ENCODE results near the gene RPS17.

The RPS17 gene

DNA sequence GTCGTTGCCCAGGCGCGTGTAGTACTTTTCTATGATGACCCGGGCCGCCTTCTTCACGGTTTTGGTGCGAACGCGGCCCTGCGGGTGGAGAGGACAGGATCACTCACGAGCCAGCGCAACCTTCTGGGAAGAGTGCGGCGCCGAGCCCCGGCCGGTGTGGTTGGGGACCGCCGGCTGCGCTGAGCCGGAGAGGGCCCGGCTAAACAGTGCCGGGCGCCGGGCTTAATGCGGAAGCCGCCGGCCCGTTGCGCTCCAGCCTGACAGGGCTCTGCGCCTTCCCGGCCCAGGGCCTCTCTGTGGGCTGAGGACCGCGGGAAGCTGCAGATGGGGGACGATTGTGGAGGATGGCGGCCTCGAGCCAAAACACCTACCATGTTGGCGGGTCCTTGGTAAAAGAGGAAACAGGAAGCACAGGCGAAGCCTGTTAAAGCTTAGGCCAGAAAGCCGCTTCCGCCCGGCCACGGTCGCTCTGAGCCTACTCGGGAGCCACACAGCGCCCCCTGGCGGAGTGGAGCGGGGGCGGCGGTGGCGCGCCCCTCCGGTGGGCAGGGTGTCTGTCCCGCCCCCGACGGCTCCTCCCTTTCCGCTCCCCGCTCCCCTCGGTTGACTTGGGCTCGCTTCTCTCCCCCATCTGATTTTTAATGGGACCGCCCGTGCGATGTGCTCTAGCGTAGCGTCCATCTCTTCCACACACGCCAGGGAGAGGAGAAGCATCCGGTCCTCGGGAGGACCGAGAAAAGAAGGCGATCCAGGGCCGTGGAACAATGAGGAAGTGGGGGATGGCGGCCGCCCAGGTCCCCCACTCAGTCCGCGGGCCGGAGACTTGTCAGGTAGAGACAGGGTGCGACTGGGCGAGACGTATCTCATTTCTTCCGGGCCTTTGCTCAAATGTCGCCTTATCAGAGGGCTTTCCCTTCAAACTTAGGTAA lies at the start of gene RPS17:
Gene RPS17 (minus strand): TSS at position 403 of the 929 bp plus-strand sequence. CDS start 29 bp downstream, at position 374.
- in situ Hi-C loops (cut with MboI; ENCODE audit: low sequenced_read_pairs): loop anchor here (25.0 kb wide), 3 partner anchors 297 to 1228 kb away; partner anchors contain the start of genes C15orf40 and STARD5

DNA sequence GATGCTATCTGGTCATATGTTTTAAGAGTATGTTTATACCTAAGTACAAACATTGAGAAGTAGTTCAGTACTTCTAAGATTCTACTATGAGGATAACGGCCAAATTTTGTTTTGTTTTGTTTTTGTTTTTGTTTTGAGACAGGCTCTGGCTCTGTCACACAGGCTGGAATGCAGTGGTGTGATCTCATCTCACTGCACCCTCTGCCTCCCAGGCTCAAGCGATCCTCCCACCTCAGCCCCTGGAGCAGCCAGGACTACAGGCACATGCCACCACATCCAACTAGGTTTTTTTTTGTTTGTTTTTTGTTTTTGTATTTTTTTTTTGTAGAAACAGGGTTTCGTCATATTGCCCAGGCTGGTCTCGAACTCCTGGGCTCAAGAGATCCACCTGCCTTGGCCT lies 47.5 kb upstream of the RPS17 start:
- in situ Hi-C loops (cut with MboI; ENCODE audit: low sequenced_read_pairs): no loop called here

DNA sequence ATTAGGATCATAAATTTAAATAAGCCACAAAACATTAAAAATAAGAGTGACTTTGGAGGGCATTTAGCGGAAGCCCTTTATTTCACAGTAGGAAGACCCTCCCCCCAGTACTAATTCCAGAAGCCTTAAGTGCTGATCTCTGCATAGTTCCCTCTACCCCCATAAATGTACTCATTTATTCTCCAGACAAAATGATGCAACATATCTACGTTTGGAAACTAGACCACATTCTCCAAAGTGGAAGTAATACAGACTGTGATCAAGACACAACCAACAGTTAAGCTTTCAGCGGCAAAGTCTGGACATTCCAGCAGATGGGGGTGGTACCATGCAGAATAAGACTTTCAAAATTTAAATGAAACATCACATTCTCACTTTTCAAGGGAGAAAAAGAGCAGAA lies 44.8 kb upstream of the RPS17 start:
- in situ Hi-C loops (cut with MboI; ENCODE audit: low sequenced_read_pairs): no loop called here

DNA sequence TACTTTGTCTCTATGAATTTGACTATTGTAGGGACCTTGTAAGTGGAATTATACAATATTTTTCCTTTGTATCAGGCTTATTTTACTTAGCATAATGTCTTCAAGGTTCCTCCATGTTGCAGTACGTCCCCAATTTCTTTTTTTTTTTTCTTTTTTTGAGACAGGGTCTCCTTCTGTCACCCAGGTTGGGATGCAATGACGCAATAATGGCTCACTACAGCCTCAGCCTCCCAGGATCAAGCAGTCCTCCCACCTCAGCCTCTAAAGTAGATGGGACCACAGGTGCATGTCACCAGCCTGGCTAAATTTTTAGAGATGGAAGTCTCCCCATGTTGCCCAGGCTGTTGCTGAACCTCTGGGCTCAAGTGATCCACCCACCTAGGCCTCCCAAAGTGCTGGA lies 40.5 kb upstream of the RPS17 start:
- in situ Hi-C loops (cut with MboI; ENCODE audit: low sequenced_read_pairs): no loop called here

DNA sequence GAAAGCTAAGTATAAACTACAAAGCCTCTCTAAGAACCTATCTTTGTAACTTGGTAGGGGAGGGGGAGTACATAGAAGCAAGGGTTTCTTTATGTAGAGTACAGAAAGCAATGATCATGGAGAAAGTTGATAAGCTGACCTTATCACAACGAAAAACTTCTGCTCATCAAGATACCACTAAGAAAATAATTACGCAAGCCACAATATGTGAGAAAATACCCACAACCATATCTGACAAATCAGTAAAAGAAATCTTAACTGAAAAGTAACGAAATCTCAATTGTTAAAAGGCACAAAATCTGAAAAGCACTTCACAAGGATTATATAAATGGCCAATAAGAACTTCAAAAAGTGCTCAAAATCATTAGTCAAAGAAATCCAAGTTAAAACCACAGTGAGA lies 35.1 kb upstream of the RPS17 start:
- in situ Hi-C loops (cut with MboI; ENCODE audit: low sequenced_read_pairs): no loop called here

DNA sequence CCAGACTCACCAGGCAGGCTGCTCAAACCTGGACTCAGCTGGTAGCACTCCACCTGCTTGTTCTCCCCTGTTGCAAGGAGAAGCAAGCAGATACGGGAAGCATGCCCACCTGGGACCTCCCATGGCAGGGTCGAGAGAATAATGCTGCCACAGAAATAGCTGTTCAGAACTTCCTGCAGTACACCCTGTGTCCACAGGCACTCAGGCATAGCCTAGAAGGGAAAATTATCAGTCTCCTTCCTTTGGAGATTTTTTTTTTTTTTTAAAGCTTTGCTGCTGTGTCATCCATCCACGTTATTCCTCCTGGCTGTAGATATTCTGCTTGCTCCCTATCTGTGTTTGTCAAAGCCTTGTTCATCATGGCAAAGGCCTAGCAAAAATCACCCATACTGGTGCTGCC lies 32.7 kb upstream of the RPS17 start:
- in situ Hi-C loops (cut with MboI; ENCODE audit: low sequenced_read_pairs): no loop called here

DNA sequence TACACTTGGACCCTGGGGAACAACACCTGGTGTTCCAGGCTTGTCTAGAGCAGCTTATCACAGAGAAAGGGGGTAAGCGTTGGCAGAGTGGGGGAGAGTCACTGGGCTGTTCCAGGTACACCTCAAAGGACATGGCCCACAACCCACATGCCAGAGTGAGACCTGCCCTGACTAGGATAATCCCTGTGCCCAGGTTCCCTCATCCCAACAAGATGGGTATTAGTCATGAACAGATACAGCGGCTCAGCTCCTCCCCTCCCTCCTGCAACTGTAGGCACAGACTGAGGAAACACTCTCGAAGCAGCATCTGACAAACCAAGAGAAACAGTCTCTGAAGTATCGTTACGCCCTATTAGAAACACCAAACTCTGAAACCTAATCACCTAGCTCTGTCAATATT lies 32.1 kb upstream of the RPS17 start:
- in situ Hi-C loops (cut with MboI; ENCODE audit: low sequenced_read_pairs): no loop called here

DNA sequence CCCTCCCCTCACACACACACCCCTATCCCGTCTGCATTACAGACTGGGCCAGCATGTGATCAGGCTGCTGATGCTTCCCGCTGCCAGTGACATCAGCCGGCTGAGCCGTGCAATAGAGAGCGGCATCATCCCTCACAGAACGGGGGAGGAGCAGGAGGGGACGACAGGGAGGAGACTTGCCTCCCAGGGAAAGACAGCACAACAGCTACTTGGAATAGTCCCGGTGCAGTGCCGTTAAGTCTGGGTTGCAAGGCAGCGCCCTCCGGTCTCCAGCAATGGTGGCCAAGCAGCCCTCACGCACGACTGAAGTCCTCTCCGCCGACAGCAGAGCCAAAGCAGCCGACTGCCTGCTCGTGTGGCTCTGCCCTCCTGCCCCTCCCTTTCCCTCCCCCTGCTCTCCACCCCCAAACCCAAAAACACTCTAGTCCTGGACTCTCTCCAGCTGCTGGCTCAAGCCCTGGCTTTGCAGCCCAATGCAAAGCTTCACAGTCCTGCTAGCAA lies 31.5 kb upstream of the RPS17 start:
- in situ Hi-C loops (cut with MboI; ENCODE audit: low sequenced_read_pairs): no loop called here

DNA sequence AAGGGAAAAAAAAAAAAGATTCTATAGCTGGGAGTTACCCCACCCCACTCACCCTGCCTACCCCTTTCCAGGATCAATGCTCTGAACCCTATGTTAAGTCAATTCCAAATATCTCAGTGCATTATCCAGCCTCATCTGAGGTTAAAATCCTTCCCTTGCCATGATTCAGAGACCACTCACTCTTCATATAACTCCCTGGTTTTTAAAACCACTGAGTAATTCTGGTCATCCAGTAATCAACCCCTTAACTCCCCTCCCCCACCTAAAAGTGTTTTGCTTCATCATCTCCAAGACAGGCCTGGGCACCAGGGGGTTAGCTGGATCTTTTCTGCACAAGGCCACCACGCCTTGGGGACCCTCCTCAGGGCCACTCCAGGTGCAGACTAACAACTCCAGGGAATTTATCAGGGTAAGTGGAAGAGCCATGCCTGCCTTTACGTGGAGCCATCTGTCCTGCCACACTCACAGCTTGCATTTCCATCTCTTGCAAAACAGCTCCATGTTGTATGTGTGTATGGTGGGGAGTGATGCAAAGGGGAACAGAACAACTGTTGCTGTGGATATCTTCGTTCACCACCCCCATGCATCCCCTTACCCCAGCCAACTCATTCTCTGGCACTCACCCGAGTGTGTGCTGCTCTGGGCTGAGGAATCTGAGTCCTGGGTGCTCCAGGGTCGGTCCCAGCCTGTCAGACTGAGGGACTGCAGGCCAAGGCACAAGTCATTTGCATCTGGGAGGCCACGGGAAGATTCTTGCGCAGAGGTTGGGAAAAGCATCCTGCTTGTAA lies 30.7 kb upstream of the RPS17 start:
- in situ Hi-C loops (cut with MboI; ENCODE audit: low sequenced_read_pairs): no loop called here

DNA sequence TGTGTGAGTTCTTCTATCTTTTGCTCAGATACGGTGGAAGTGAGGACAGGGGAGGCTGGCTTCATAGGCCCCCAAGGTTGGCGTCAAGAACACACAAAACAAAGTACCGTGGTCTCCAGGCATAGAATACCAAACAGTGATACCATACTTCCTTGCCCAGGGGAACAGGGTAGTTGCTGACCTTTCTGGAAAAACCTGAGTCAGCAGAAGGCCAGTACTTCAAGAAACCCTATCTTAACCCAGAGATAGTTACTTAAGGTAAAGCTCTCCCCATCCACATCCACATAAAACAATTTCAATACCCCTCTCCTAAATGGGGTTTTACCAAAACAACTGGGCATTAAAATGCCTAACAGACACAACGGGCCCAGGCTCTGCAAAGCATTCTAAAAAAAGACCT lies 29.6 kb upstream of the RPS17 start:
- in situ Hi-C loops (cut with MboI; ENCODE audit: low sequenced_read_pairs): no loop called here

DNA sequence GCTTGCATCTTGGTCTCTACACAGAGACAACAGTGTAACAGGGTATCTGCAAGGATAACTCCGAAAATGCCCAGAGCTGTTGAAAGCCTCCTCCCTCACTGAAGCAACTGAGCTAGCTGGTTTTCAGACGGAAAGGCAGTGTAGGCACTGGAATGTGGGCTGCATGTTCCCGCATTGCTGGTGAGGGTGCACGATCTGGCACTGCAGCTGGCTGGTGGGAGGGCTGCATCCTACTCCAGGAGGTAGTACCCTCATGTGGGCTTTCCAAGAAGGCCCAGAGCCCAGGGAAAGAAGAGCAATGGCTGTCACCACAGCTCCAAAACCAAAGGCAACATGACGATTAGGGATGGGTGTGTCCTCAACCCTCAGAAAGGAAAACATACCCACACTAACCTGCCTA lies 28.7 kb upstream of the RPS17 start:
- in situ Hi-C loops (cut with MboI; ENCODE audit: low sequenced_read_pairs): no loop called here

DNA sequence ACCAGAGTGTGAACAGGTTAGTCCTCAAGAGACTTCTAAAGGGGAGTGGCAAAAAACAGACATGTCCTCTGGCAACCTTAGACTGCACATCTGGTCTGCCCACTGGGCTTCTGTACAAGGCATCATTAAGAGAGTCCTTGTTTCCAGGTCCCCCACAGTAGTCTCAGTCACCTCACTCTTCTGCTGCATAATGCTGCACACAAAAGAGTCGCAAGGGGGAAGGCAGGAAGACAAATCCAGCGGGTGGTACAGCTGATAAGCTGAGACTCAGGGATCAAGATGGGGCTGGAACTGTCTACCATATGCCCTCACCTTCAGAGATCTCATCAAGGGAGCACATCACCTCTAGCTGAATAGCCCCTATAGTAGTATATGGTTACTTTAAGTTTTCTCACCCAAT lies 27.4 kb upstream of the RPS17 start:
- in situ Hi-C loops (cut with MboI; ENCODE audit: low sequenced_read_pairs): no loop called here

DNA sequence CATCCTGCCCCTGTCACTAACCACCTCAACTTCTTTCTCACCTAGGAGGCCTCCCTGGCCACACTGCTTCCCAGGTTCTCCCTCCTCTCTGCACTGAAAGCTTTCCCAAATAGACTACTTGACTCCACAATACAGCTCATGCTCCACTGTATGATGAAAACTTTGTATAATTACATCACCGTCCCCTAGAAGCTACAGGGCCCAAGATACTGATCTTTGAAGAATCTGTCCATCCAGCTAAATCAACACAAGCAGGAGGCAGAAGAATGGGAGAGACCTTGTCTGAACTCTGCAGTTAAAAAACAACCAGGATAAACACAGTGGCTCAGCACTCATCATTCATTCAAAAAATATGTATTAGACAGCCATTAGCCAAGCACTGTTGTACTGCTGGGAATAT lies 26.4 kb upstream of the RPS17 start:
- in situ Hi-C loops (cut with MboI; ENCODE audit: low sequenced_read_pairs): no loop called here

DNA sequence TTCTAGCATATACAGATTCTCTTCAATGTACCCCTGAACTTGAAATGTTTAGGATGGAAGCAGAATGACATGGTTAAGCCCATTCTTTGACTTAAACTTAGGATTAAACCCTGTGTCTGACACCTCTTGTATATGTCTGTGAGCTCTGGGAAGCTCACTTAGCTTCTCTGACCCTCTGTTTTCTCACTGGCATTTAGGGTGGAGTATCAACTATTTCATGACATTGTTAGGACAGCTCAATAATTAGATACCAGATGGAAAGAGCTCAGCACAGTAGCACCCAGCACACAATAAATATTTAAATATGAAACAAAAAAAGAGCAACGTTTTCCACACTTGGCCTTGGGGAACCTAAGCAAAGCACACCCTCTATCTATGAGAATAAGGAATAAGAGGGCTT lies 18.2 kb upstream of the RPS17 start:
- in situ Hi-C loops (cut with MboI; ENCODE audit: low sequenced_read_pairs): no loop called here

DNA sequence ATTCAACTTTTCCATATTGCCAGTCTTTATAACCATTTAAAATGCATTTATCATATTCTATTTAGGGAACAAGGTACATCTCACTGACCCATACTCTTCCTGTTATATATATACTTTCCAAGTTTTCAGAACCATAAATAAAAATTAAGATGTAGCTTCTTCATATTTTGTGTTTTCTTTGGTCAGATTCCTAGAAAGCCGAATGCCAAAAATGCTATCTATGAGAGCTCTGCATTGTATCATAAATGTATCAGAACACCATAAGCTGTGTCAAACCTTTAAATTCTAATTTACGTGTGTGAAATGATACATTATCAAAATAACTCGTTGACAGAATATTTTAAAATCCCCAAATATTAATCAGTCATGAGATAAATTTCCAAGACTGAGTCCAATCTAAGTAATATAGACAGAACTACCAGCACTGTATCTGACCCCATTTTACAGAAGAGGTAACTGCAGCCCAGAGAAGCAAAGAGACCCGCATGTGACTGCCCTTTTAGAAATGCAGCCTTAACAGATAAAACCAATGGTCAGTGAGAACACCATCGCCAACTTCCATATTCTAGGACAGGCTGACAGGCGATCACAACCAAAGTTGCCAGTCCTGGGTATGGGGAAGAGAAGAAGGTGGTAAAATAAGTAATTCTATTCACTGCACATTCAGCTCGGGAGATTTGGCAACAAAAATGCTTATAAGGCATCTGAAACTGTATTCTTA lies 16.2 kb upstream of the RPS17 start:
- in situ Hi-C loops (cut with MboI; ENCODE audit: low sequenced_read_pairs): no loop called here

DNA sequence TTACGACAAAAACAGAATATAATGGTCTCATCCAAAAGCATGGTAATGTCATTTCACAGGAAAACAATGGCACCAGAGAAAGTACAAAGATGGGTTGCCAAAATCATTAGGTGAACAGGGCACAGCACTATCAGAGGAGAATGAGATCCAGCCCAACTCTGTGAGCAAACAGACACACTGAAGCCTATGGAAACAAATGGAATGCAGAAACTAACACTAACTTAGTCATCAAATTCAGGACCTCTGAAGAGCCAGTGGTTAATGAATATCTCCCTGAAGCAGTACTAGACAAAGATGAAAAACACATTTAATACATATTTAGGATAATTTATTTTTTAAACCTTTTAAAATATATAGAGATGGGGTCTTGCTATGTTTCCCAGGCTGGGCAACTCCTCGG lies 14.6 kb upstream of the RPS17 start:
- in situ Hi-C loops (cut with MboI; ENCODE audit: low sequenced_read_pairs): no loop called here

DNA sequence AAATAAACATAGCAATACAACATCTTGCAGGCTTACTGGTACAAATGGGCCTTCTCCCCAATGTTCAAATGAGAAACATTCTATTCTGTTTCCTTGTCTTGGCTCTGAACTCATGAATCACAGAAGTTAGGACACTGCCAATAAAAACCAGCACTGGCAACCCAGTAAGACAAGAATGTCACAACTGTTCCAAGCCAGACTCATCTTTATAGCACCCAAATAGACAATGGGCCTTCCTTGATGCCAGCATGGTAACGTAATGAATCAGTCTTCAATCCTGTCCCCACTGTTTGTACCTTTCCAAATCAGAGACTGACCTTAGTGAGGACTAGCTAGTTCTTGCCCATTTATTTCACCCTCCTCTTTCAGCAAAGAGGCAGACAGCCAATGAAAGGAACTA lies 14.1 kb upstream of the RPS17 start:
- in situ Hi-C loops (cut with MboI; ENCODE audit: low sequenced_read_pairs): no loop called here

DNA sequence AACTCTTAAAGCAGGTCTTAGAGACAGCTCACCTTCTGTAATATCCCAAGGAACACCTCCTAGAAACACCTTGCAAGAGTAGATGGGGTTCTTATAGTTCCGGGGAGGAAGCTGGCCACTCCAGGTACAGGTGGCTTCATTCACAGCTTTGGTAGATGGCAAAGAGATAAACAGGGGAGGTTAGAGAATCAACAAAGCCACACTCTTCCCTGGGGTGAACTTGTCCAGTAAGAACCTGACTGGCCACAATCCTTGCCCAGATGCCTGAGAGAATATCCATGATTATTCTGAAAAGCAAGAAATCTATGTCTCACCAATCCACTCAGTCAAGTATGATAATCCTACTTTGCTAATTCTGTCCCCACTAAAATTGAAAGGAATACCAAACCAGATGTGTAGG lies 13.6 kb upstream of the RPS17 start:
- in situ Hi-C loops (cut with MboI; ENCODE audit: low sequenced_read_pairs): no loop called here

DNA sequence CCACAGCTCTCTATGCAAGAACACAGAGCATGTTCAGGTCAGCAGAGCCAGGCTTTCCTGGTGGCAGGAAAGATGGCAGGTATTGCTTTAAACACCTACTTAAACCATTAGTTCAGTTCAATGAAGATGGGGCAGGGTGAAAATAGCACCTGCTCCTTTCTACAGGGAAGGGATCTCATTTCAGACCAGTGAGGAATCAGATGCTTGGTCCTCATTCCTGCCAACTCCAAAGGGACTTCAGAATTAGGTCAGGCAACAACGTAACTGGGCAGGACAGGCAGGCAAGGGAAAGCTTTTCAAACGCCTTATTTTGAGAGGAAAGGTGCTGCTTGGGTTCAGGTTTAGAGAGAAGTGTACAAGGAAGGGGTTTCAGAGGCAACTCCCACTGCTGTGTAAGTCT lies 12.6 kb upstream of the RPS17 start:
- in situ Hi-C loops (cut with MboI; ENCODE audit: low sequenced_read_pairs): no loop called here

DNA sequence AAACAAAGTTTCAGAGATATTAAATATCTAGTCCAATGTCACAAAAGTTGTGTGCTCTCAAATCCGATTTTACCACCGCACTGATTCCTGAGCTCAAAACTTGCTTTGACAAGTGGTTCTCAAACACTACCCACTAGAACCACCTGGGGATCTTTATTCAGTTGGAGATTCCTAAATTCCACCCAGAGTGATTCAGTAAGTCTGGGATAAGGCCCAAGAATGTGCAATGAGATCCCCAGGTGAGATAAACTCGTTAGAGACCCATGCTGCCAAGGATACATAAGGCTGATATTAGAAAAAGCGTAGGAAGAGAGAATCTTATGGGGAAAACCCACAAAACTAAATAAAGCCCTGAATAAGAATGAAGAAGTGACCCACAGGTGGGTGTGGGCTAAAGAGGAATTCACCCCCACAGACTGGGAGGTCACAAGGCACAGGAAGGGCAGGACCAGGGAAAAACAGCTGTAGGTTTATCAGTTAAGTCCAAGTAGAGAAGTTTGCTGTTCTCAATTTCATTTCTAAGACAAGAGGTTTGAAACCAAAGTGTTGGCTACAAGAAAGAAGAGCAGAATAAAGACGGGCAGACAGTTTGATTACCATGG lies 11.5 kb upstream of the RPS17 start:
- in situ Hi-C loops (cut with MboI; ENCODE audit: low sequenced_read_pairs): no loop called here

DNA sequence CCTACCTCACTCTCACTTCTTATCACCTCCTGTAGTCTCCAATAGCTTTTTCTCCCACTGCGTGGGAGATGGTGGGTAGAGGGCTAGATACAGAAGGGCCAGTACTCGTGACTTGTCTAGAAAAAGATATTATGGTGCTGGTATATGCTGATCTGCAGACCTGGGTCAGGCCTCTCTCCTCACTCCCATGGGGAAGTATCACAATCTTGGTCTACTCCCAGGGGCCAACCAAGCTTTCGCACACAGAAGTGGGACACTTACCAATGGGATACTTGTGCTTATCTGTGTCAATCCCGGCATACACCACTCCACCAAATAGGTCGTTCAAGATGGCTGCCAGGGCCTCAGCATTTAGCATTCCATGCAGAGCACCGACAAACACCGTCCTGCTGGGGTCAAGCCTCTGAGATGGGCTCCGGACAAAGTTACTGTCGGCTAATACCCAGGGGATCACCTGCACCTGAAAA lies 9.0 kb upstream of the RPS17 start:
- in situ Hi-C loops (cut with MboI; ENCODE audit: low sequenced_read_pairs): loop anchor here (25.0 kb wide), 3 partner anchors 288 to 1237 kb away; partner anchors contain the start of genes C15orf40 and STARD5
